ENCODE measurements around the gene FOXO6. TPM values are rescaled to one million over a fixed set of nuclear protein-coding genes. Genes with fewer than 3 reads are reported as not detected.

The FOXO6 gene
- polyA plus RNA-seq, 4 donors, result 0.34 to 4.1 TPM; not detected in 2

- no peaks in the 10 kb centered on the region for H3K9me3 ChIP-seq (ENCODE audit: control insufficient read depth in 2 of 2, insufficient read depth in 1 of 2, low read depth in 1 of 2, low read length in 1 of 2)
- 51 to 77% (median 69%) methylated on average over 8 of the region's 8 CpGs for WGBS, 3 donors
- peaks cover 0 to 26% (median 0%) of the 10 kb centered on the region in 3 donors for H3K4me1 ChIP-seq (ENCODE audit: control insufficient read depth in 3 of 3, insufficient read depth in 2 of 3, low read depth in 1 of 3, low read length in 2 of 3)
- H3K27me3 ChIP-seq (ENCODE audit: control insufficient read depth in 3 of 3, insufficient read depth in 3 of 3, low read length in 3 of 3), result no peaks in the 10 kb centered on the region
- FAIRE-seq (no peak), DNase-seq (no peak)
- H3K27ac ChIP-seq (ENCODE audit: low read depth in 1 of 3, low read length in 2 of 3), result no peak overlapping the region
- no peaks in the 10 kb centered on the region for H3K36me3 ChIP-seq (ENCODE audit: control insufficient read depth in 3 of 3, insufficient read depth in 2 of 3, low read depth in 1 of 3, low read length in 3 of 3)
- no peak overlapping the region for H3K4me3 ChIP-seq (ENCODE audit: low read depth in 1 of 3, low read length in 3 of 3)
These were observed 58.5 kb downstream of the FOXO6 start for GRCh38 chr1:41419584-41420295.

GRCh38 chr1:41420351-41420750 is 59.1 kb downstream of the FOXO6 start:
- DNase-seq (no peak), FAIRE-seq (no peak)
- H3K4me3 ChIP-seq (ENCODE audit: low read depth in 1 of 3, low read length in 3 of 3), result no peak overlapping the region
- H3K9me3 ChIP-seq (ENCODE audit: control insufficient read depth in 2 of 2, insufficient read depth in 1 of 2, low read depth in 1 of 2, low read length in 1 of 2), result no peaks in the 10 kb centered on the region
- peaks cover 0 to 22% (median 0%) of the 10 kb centered on the region in 3 donors for H3K4me1 ChIP-seq (ENCODE audit: control insufficient read depth in 3 of 3, insufficient read depth in 2 of 3, low read depth in 1 of 3, low read length in 2 of 3)
- no peak overlapping the region for H3K27ac ChIP-seq (ENCODE audit: low read depth in 1 of 3, low read length in 2 of 3)
- H3K36me3 ChIP-seq (ENCODE audit: control insufficient read depth in 3 of 3, insufficient read depth in 2 of 3, low read depth in 1 of 3, low read length in 3 of 3), result no peaks in the 10 kb centered on the region
- H3K27me3 ChIP-seq (ENCODE audit: control insufficient read depth in 3 of 3, insufficient read depth in 3 of 3, low read length in 3 of 3), result no peaks in the 10 kb centered on the region
- 87 to 92% (median 89%) methylated on average over 4 of the region's 4 CpGs for WGBS, 3 donors

- FAIRE-seq (no peak), DNase-seq (no peak)
- 78 to 84% (median 82%) methylated on average over 3 of the region's 3 CpGs for WGBS, 3 donors
These were observed 59.6 kb downstream of the FOXO6 start for GRCh38 chr1:41420860-41421259.

GRCh38 chr1:41422306-41422705 is 61.1 kb downstream of the FOXO6 start:
- 66 to 81% (median 72%) methylated on average over 6 of the region's 6 CpGs for WGBS, 3 donors
- DNase-seq, result no peak
- H3K27me3 ChIP-seq (ENCODE audit: control insufficient read depth in 3 of 3, insufficient read depth in 3 of 3, low read length in 3 of 3), result no peaks in the 10 kb centered on the region
- H3K4me1 ChIP-seq (ENCODE audit: control insufficient read depth in 3 of 3, insufficient read depth in 2 of 3, low read depth in 1 of 3, low read length in 2 of 3), result peaks cover 0 to 6% (median 0%) of the 10 kb centered on the region in 3 donors
- FAIRE-seq, result no peak
- no peaks in the 10 kb centered on the region for H3K9me3 ChIP-seq (ENCODE audit: control insufficient read depth in 2 of 2, insufficient read depth in 1 of 2, low read depth in 1 of 2, low read length in 1 of 2)
- H3K4me3 ChIP-seq (ENCODE audit: low read depth in 1 of 3, low read length in 3 of 3), result no peak overlapping the region
- H3K36me3 ChIP-seq (ENCODE audit: control insufficient read depth in 3 of 3, insufficient read depth in 2 of 3, low read depth in 1 of 3, low read length in 3 of 3), result no peaks in the 10 kb centered on the region
- no peak overlapping the region for H3K27ac ChIP-seq (ENCODE audit: low read depth in 1 of 3, low read length in 2 of 3)

More at GRCh38 chr1:41420860-41421259, 59.6 kb downstream of the FOXO6 start:
- Histone ChIP-seq H3K4me3 (ENCODE audit: low read depth in 1 of 3, low read length in 3 of 3) (no peak overlapping the region), H3K9me3 (ENCODE audit: control insufficient read depth in 2 of 2, insufficient read depth in 1 of 2, low read depth in 1 of 2, low read length in 1 of 2) (no peaks in the 10 kb centered on the region), H3K4me1 (ENCODE audit: control insufficient read depth in 3 of 3, insufficient read depth in 2 of 3, low read depth in 1 of 3, low read length in 2 of 3) (peaks cover 0 to 17% (median 0%) of the 10 kb centered on the region in 3 donors), H3K36me3 (ENCODE audit: control insufficient read depth in 3 of 3, insufficient read depth in 2 of 3, low read depth in 1 of 3, low read length in 3 of 3) (no peaks in the 10 kb centered on the region), H3K27ac (ENCODE audit: low read depth in 1 of 3, low read length in 2 of 3) (no peak overlapping the region), H3K27me3 (ENCODE audit: control insufficient read depth in 3 of 3, insufficient read depth in 3 of 3, low read length in 3 of 3) (no peaks in the 10 kb centered on the region)

- Histone ChIP-seq H3K27me3 (ENCODE audit: control insufficient read depth in 3 of 3, insufficient read depth in 3 of 3, low read length in 3 of 3) (no peaks in the 10 kb centered on the region), H3K9me3 (ENCODE audit: control insufficient read depth in 2 of 2, insufficient read depth in 1 of 2, low read depth in 1 of 2, low read length in 1 of 2) (no peaks in the 10 kb centered on the region), H3K4me1 (ENCODE audit: control insufficient read depth in 3 of 3, insufficient read depth in 2 of 3, low read depth in 1 of 3, low read length in 2 of 3) (peaks cover 0 to 2% (median 0%) of the 10 kb centered on the region in 3 donors), H3K4me3 (ENCODE audit: low read depth in 1 of 3, low read length in 3 of 3) (no peak overlapping the region), H3K36me3 (ENCODE audit: control insufficient read depth in 3 of 3, insufficient read depth in 2 of 3, low read depth in 1 of 3, low read length in 3 of 3) (no peaks in the 10 kb centered on the region), H3K27ac (ENCODE audit: low read depth in 1 of 3, low read length in 2 of 3) (no peak overlapping the region)
- FAIRE-seq (no peak), DNase-seq (no peak)
- WGBS, 3 donors, result 56 to 60% (median 56%) methylated on average over 37 to 38 of the region's 38 CpGs
These were observed 62.4 kb downstream of the FOXO6 start for GRCh38 chr1:41423511-41424191.

- Histone ChIP-seq H3K4me3 (ENCODE audit: low read depth in 1 of 3, low read length in 3 of 3) (no peak overlapping the region), H3K27me3 (ENCODE audit: control insufficient read depth in 3 of 3, insufficient read depth in 3 of 3, low read length in 3 of 3) (no peaks in the 10 kb centered on the region), H3K4me1 (ENCODE audit: control insufficient read depth in 3 of 3, insufficient read depth in 2 of 3, low read depth in 1 of 3, low read length in 2 of 3) (no peaks in the 10 kb centered on the region), H3K36me3 (ENCODE audit: control insufficient read depth in 3 of 3, insufficient read depth in 2 of 3, low read depth in 1 of 3, low read length in 3 of 3) (no peaks in the 10 kb centered on the region), H3K27ac (ENCODE audit: low read depth in 1 of 3, low read length in 2 of 3) (no peak overlapping the region), H3K9me3 (ENCODE audit: control insufficient read depth in 2 of 2, insufficient read depth in 1 of 2, low read depth in 1 of 2, low read length in 1 of 2) (no peaks in the 10 kb centered on the region)
- DNase-seq, result no peak
- no peak for FAIRE-seq
- WGBS, 3 donors, result 79 to 95% (median 90%) methylated on average over 4 of the region's 4 CpGs
These were observed 63.4 kb downstream of the FOXO6 start for GRCh38 chr1:41424581-41425118.

GRCh38 chr1:41425369-41425768 is 64.1 kb downstream of the FOXO6 start:
- no peak for DNase-seq
- H3K9me3 ChIP-seq (ENCODE audit: control insufficient read depth in 2 of 2, insufficient read depth in 1 of 2, low read depth in 1 of 2, low read length in 1 of 2), result no peaks in the 10 kb centered on the region
- no peak overlapping the region for H3K4me3 ChIP-seq (ENCODE audit: low read depth in 1 of 3, low read length in 3 of 3)
- no peaks in the 10 kb centered on the region for H3K27me3 ChIP-seq (ENCODE audit: control insufficient read depth in 3 of 3, insufficient read depth in 3 of 3, low read length in 3 of 3)
- H3K36me3 ChIP-seq (ENCODE audit: control insufficient read depth in 3 of 3, insufficient read depth in 2 of 3, low read depth in 1 of 3, low read length in 3 of 3), result no peaks in the 10 kb centered on the region
- no peaks in the 10 kb centered on the region for H3K4me1 ChIP-seq (ENCODE audit: control insufficient read depth in 3 of 3, insufficient read depth in 2 of 3, low read depth in 1 of 3, low read length in 2 of 3)
- no peak for FAIRE-seq
- no peak overlapping the region for H3K27ac ChIP-seq (ENCODE audit: low read depth in 1 of 3, low read length in 2 of 3)
- 96 to 97% (median 96%) methylated on average over 2 of the region's 2 CpGs for WGBS, 3 donors

- Histone ChIP-seq H3K9me3 (ENCODE audit: control insufficient read depth in 2 of 2, insufficient read depth in 1 of 2, low read depth in 1 of 2, low read length in 1 of 2) (no peaks in the 10 kb centered on the region), H3K4me1 (ENCODE audit: control insufficient read depth in 3 of 3, insufficient read depth in 2 of 3, low read depth in 1 of 3, low read length in 2 of 3) (no peaks in the 10 kb centered on the region), H3K27me3 (ENCODE audit: control insufficient read depth in 3 of 3, insufficient read depth in 3 of 3, low read length in 3 of 3) (no peaks in the 10 kb centered on the region), H3K27ac (ENCODE audit: low read depth in 1 of 3, low read length in 2 of 3) (no peak overlapping the region), H3K36me3 (ENCODE audit: control insufficient read depth in 3 of 3, insufficient read depth in 2 of 3, low read depth in 1 of 3, low read length in 3 of 3) (no peaks in the 10 kb centered on the region), H3K4me3 (ENCODE audit: low read depth in 1 of 3, low read length in 3 of 3) (no peak overlapping the region)
- FAIRE-seq, result no peak
- DNase-seq, result no peak
- 81 to 90% (median 82%) methylated on average over 12 to 13 of the region's 13 CpGs for WGBS, 3 donors
These were observed 65.1 kb downstream of the FOXO6 start for GRCh38 chr1:41426201-41426890.
